C4-2B (cell line): ENCODE results near the gene SLC30A1.

Source experiments
- H3K27ac ChIP-seq: fragments of 450-650 bp; 2 replicates; pipeline ENCODE4 v1.5.1; 2017
- CTCF ChIP-seq: fragments of 450-650 bp; conservative IDR thresholded peaks from 2 replicates; pipeline ENCODE4 v1.5.1; 2017; ENCODE audit warnings: mild to moderate bottlenecking
- ZFX ChIP-seq: fragments of 450-650 bp; IDR thresholded peaks from 2 replicates; pipeline ENCODE4 v1.6.1; 2017

SLC30A1 gene

DNA sequence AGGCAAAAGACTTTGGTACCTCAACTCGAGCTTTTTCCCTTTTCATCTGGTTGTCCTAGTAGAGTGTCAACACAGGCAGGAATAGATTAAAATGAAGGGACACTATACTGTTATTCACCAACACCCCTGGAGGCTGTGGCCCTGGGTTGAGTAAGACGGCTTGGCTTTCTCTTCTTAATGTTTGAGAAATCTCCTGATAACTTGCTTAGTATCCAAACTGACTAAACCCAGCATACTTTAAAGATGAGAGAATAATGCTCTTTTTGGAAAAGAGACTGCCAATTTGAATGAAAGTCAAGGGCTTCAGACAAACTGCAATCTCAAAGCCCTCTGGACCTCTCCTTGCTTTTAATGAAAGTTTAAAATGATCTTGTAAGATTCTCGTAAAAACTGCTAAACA lies 2.6 kb upstream of the SLC30A1 start:
- TF ChIP-seq CTCF: no peak
- no peak for TF ChIP-seq ZFX
- no peak overlapping the region for H3K27ac ChIP-seq

- no peak for TF ChIP-seq ZFX
- TF ChIP-seq CTCF: no peak
Observed at GRCh38 chr1:211580303-211580687, 1.3 kb upstream of the SLC30A1 start.

GRCh38 chr1:211579440-211580302 lies 710 bp upstream of the SLC30A1 start:
- TF ChIP-seq CTCF (no peak), ZFX (no peak)
- peak overlapping the region; percentile 90 for H3K27ac ChIP-seq

More at GRCh38 chr1:211580303-211580687, 1.3 kb upstream of the SLC30A1 start:
- no peak overlapping the region for H3K27ac ChIP-seq

- H3K27ac ChIP-seq: peak overlapping the region; percentile 90
- TF ChIP-seq CTCF (peak; percentile 95), ZFX (peak; percentile 24; the same call in 1 of the 2 replicates)
Observed at GRCh38 chr1:211577819-211578639, 932 bp downstream of the SLC30A1 start.

DNA sequence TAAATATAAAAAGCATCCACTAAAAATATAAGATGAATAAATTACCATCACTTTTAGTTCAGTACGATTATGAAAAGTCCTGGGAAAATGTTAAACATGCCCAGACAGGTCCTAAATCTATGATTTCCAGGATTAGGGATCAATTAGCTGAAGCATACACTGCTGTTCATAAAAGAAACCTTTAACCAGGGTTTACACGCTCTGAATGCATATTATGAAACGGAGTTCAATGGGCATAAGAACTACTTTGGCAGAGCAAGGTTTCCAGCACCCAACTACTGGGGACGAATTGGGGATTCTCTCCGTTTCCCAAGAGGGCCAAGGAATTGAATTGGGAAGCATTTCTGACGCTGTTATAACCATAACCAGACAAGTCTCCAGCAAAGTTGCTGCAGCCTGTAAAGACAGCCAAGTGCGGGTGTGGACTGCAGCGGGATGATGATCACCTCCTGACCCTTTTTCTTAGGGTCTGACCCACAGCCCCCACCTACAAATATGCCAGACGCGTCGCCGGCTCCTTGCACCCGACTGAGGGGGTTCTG lies 1.6 kb downstream of the SLC30A1 start:
- TF ChIP-seq CTCF (no peak), ZFX (no peak)
- peak overlapping the region; percentile 90 for H3K27ac ChIP-seq

DNA sequence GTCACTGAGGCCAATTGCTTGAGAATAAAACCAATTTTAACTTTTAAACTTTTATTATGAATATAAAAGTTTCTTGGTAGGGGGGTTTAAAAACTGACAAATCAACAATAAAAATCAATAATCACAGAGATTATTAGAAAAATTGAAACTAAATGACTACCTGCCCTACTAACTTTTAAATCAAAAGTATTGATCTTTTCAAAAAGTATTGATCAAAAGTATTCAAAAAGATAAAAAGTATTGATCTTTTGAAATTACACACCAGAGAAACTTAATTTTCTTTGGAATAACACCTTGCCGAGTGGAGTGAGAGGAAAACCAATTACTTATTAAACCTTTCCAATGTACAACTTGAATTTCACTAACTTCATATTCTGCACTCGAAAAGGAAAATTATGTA lies 2.2 kb downstream of the SLC30A1 start:
- no peak overlapping the region for H3K27ac ChIP-seq
- TF ChIP-seq ZFX (no peak), CTCF (no peak)

DNA sequence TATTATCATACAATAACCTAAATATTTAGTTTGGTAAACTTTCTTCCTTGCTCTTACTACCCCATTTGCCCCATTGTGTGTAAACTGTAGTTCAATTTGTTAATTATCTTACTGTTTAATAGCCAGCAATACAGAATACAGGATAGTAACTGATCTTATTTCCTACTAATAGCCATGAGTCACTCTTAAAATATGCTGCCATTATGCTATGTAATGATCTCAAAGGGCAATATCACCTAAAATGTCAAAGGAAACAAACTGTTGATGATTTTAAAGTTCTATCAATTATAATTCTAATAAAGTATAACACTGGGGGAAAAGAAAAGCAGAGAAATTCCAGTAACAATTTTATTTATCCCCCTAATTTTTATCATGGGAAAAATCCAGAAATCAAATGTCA lies 4.3 kb downstream of the SLC30A1 start:
- TF ChIP-seq ZFX (no peak), CTCF (no peak)
- no peak overlapping the region for H3K27ac ChIP-seq
